HEK293T (cell line): Measurements from ENCODE around the gene PROZ.

ENCODE experiments used
- CTCF ChIA-PET: fragments of 350-600 bp; formaldehyde crosslinking; extraction: SDS; loops from one replicate; lab custom pipeline; 2021; ENCODE audit warnings: antibody characterized with exemption, inconsistent platforms; lab: Yijun Ruan, JAX
- POLR2A ChIA-PET: fragments of 350-600 bp; formaldehyde crosslinking; extraction: SDS; loops from one replicate; lab custom pipeline; 2020; ENCODE audit warnings: antibody characterized with exemption, inconsistent platforms; lab: Yijun Ruan, JAX
- DNase-seq: peaks from one replicate; pipeline ENCODE4 v3.0.0; 2012; ENCODE audit warnings: mixed read lengths; ENCODE audit errors: extremely low spot score
- ARNT ChIP-seq: fragments of 450-650 bp; IDR thresholded peaks from 2 replicates; pipeline ENCODE4 v1.6.1; 2017; ENCODE audit warnings: mild to moderate bottlenecking
- BHLHE40 ChIP-seq: fragments of 450-650 bp; IDR thresholded peaks from 2 replicates; pipeline ENCODE4 v1.6.1; 2016; ENCODE audit warnings: mild to moderate bottlenecking, moderate library complexity, borderline replicate concordance
- CTBP1 ChIP-seq: fragments of 450-650 bp; IDR thresholded peaks from 2 replicates; pipeline ENCODE4 v1.6.1; 2016; ENCODE audit warnings: borderline replicate concordance
- ELF4 ChIP-seq: fragments of 450-650 bp; IDR thresholded peaks from 2 replicates; pipeline ENCODE4 v1.6.1; 2017; ENCODE audit warnings: antibody characterized with exemption
- FOXA1 ChIP-seq: fragments of 450-650 bp; IDR thresholded peaks from 2 replicates; pipeline ENCODE4 v1.6.1; 2016; ENCODE audit warnings: mild to moderate bottlenecking
- FOXK2 ChIP-seq: fragments of 450-650 bp; IDR thresholded peaks from 2 replicates; pipeline ENCODE4 v1.6.1; 2016; ENCODE audit warnings: mild to moderate bottlenecking
- FOXM1 ChIP-seq: fragments of 450-650 bp; IDR thresholded peaks from 2 replicates; pipeline ENCODE4 v1.6.1; 2017; ENCODE audit warnings: mild to moderate bottlenecking, borderline replicate concordance
- HDGF ChIP-seq: fragments of 450-650 bp; IDR thresholded peaks from 2 replicates; pipeline ENCODE4 v1.6.1; 2017; ENCODE audit warnings: antibody characterized with exemption, borderline replicate concordance
- L3MBTL2 ChIP-seq: fragments of 450-650 bp; conservative IDR thresholded peaks from 2 replicates; pipeline ENCODE4 v1.6.1; 2016; ENCODE audit warnings: mild to moderate bottlenecking
- LEF1 ChIP-seq: fragments of 450-650 bp; IDR thresholded peaks from 2 replicates; pipeline ENCODE4 v1.6.1; 2017; ENCODE audit warnings: mild to moderate bottlenecking, borderline replicate concordance
- NFRKB ChIP-seq: fragments of 450-650 bp; IDR thresholded peaks from 2 replicates; pipeline ENCODE4 v1.6.1; 2016; ENCODE audit warnings: mild to moderate bottlenecking, moderate library complexity
- PKNOX1 ChIP-seq: fragments of 450-650 bp; IDR thresholded peaks from 2 replicates; pipeline ENCODE4 v1.6.1; 2016
- SP1 ChIP-seq: fragments of 450-650 bp; IDR thresholded peaks from 2 replicates; pipeline ENCODE4 v1.6.1; 2017
- SUZ12 ChIP-seq: fragments of 450-650 bp; IDR thresholded peaks from 2 replicates; pipeline ENCODE4 v1.6.1; 2016; ENCODE audit warnings: mild to moderate bottlenecking
- TARDBP ChIP-seq: fragments of 450-650 bp; IDR thresholded peaks from 2 replicates; pipeline ENCODE4 v1.6.1; 2016
- ZNF384 ChIP-seq: fragments of 450-650 bp; IDR thresholded peaks from 2 replicates; pipeline ENCODE4 v1.6.1; 2016

PROZ gene

GRCh38 chr13:113119822-113120189 is 38.6 kb upstream of the PROZ start:
- TF ChIP-seq SP1 (no peak), ARNT (no peak), CTBP1 (no peak), PKNOX1 (no peak), HDGF (no peak), SUZ12 (no peak), L3MBTL2 (no peak), ZNF384 (no peak), LEF1 (no peak), FOXA1 (no peak), ELF4 (no peak)
- CTCF ChIA-PET = no interaction called here
- no peak for DNase-seq
- POLR2A ChIA-PET = no interaction called here

GRCh38 chr13:113120300-113121182 is 37.9 kb upstream of the PROZ start:
- DNase-seq = no peak
- CTCF ChIA-PET = no interaction called here
- POLR2A ChIA-PET = no interaction called here
- no peak for TF ChIP-seq SP1
- no peak for TF ChIP-seq ELF4
- TF ChIP-seq CTBP1 = no peak
- TF ChIP-seq L3MBTL2 = no peak
- TF ChIP-seq BHLHE40 = no peak
- TF ChIP-seq PKNOX1 = no peak

GRCh38 chr13:113121183-113121927 is 37.1 kb upstream of the PROZ start:
- ChIA-PET CTCF (no interaction called here), POLR2A (no interaction called here)

GRCh38 chr13:113121928-113122471 is 36.4 kb upstream of the PROZ start:
- ChIA-PET CTCF (no interaction called here), POLR2A (no interaction called here)
- DNase-seq = no peak
- TF ChIP-seq TARDBP = no peak
- no peak for TF ChIP-seq PKNOX1
- TF ChIP-seq FOXA1 = no peak

More at GRCh38 chr13:113121183-113121927, 37.1 kb upstream of the PROZ start:
- no peak for DNase-seq
- TF ChIP-seq PKNOX1 = no peak
- TF ChIP-seq NFRKB = no peak
- no peak for TF ChIP-seq BHLHE40
- TF ChIP-seq ELF4 = no peak
- TF ChIP-seq ARNT = no peak
- no peak for TF ChIP-seq FOXM1
- TF ChIP-seq FOXK2 = no peak
- TF ChIP-seq ZNF384 = no peak
- no peak for TF ChIP-seq CTBP1
- no peak for TF ChIP-seq L3MBTL2
- TF ChIP-seq HDGF = no peak

- CTCF ChIA-PET = interaction anchor here (1.5 kb wide), 1 partner anchor 9 kb away, joined by 4 read pairs; no protein-coding TSS in a partner anchor
- TF ChIP-seq FOXM1 (no peak), L3MBTL2 (no peak), SP1 (no peak), PKNOX1 (no peak), FOXK2 (no peak), ELF4 (no peak), HDGF (no peak), SUZ12 (no peak), ARNT (no peak), TARDBP (no peak)
- no peak for DNase-seq
- POLR2A ChIA-PET = no interaction called here
Measured at GRCh38 chr13:113122550-113123225, 35.8 kb upstream of the PROZ start, which contains the start of gene F10. F10 (plus strand) TSS chr13:113122799; CDS start chr13:113122856, 57 bp downstream.
